Measurements from ENCODE around the gene TPPP2.

DNA sequence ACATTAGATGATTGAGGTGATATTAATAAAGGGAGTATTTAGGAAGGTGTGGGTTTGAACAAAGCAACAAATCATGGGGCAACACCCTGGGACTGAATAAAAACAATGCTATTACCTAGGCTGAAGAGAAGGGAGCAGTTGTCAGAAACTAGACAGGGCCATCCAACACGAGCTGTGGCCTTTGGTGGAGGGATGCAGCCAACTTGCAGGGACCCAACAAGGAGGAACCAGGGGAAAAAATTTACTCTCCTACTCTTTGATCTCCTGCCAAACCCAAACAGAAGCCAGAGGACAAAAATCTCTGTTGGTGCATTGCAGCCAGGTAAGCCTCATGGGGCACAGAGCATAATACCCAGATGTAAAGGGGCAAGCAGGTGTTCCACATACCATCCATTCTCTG, 18.9 kb upstream of the TPPP2 start:
- TF ChIP-seq, protein P1, sequence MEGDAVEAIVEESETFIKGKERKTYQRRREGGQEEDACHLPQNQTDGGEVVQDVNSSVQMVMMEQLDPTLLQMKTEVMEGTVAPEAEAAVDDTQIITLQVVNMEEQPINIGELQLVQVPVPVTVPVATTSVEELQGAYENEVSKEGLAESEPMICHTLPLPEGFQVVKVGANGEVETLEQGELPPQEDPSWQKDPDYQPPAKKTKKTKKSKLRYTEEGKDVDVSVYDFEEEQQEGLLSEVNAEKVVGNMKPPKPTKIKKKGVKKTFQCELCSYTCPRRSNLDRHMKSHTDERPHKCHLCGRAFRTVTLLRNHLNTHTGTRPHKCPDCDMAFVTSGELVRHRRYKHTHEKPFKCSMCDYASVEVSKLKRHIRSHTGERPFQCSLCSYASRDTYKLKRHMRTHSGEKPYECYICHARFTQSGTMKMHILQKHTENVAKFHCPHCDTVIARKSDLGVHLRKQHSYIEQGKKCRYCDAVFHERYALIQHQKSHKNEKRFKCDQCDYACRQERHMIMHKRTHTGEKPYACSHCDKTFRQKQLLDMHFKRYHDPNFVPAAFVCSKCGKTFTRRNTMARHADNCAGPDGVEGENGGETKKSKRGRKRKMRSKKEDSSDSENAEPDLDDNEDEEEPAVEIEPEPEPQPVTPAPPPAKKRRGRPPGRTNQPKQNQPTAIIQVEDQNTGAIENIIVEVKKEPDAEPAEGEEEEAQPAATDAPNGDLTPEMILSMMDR (IDR thresholded peaks at IDR 0.05; ENCODE audit: low read length): no peak
- TF ChIP-seq EZH2 (IDR thresholded peaks at IDR 0.05; ENCODE audit: borderline replicate concordance, low read length): no peak

Measured in OCI-LY1 (cell line).